H1 (cell line): ENCODE measurements around the gene CTDNEP1. TPM values are rescaled to one million over a fixed set of nuclear protein-coding genes. Genes with fewer than 3 reads are reported as not detected.

ENCODE experiments used
- CTCF ChIA-PET: fragments of 300-600 bp; sonication (Branson Sonifier 250); formaldehyde crosslinking; loops from one replicate; lab custom pipeline; 2021; ENCODE audit not compliant: partially characterized antibody; lab: Charles Lee
- POLR2A ChIA-PET: fragments of 300-600 bp; sonication (Branson Sonifier 250); formaldehyde crosslinking; loops from one replicate; lab custom pipeline; 2021; ENCODE audit warnings: inconsistent platforms; ENCODE audit not compliant: partially characterized antibody; lab: Charles Lee
- DNase-seq, 2 experiments: peaks; one replicate each; pipeline versions ENCODE4 v3.0.0 to v3.0.0-alpha.2; 2010 to 2022; ENCODE audit warnings: low spot score in 2 of 2, low read depth in 1 of 2, mixed read lengths in 1 of 2
- FAIRE-seq: peaks from 2 replicates; lab custom pipeline; 2011; peaks lifted over from hg19 to GRCh38; lab: Jason Lieb, UNC
- H2AFZ ChIP-seq: 2 replicates; pipeline ENCODE4 v1.8.1; 2012; ENCODE audit warnings: low read length, inconsistent platforms
- H2AK5ac ChIP-seq: 2 replicates; pipeline ENCODE4 v1.6.1; 2013; ENCODE audit warnings: low read depth, low read length
- H2BK120ac ChIP-seq: replicated peaks from 2 replicates; pipeline ENCODE3; 2013; ENCODE audit warnings: low read depth, low read length, inconsistent platforms
- H2BK12ac ChIP-seq: 2 replicates; pipeline ENCODE4 v1.6.1; 2013; ENCODE audit warnings: low read depth, low read length
- H2BK15ac ChIP-seq: 2 replicates; pipeline ENCODE4 v1.6.1; 2013; ENCODE audit warnings: low read length
- H2BK20ac ChIP-seq: 2 replicates; pipeline ENCODE4 v1.6.1; 2013; ENCODE audit warnings: low read length
- H2BK5ac ChIP-seq: 2 replicates; pipeline ENCODE4 v1.6.1; 2013; ENCODE audit warnings: low read depth, low read length
- H3K14ac ChIP-seq: 2 replicates; pipeline ENCODE4 v1.6.1; 2013; ENCODE audit warnings: inconsistent platforms; ENCODE audit not compliant: insufficient read length
- H3K18ac ChIP-seq: 2 replicates; pipeline ENCODE4 v1.6.1; 2013; ENCODE audit warnings: low read length; ENCODE audit errors: extremely low read depth
- H3K23ac ChIP-seq: 2 replicates; pipeline ENCODE4 v1.6.1; 2013; ENCODE audit warnings: inconsistent platforms; ENCODE audit not compliant: insufficient read length
- H3K23me2 ChIP-seq: 2 replicates; pipeline ENCODE4 v1.6.1; 2013; ENCODE audit warnings: low read depth, low read length
- H3K27ac ChIP-seq: 2 replicates; pipeline ENCODE4 v1.6.1; 2011; ENCODE audit warnings: low read depth, low read length, inconsistent platforms
- H3K27me3 ChIP-seq, 4 experiments: replicated peaks in 1 of 4; 1 replicate in 1 of 4; 2 replicates in 3 of 4; pipeline versions ENCODE4 v1.6.1 to v1.8.1; 2011 to 2013; ENCODE audit warnings: low read length in 3 of 4, mild to moderate bottlenecking in 3 of 4, inconsistent platforms in 2 of 4, mixed read lengths in 2 of 4, moderate library complexity in 1 of 4; ENCODE audit not compliant: control insufficient read depth in 3 of 4, insufficient read depth in 3 of 4; ENCODE audit errors: extremely low read depth in 1 of 4
- H3K36me3 ChIP-seq, 4 experiments: 2 replicates each; pipeline versions ENCODE4 v1.6.1 to v1.8.1; 2011 to 2013; ENCODE audit warnings: mild to moderate bottlenecking in 4 of 4, low read length in 3 of 4, moderate library complexity in 2 of 4, control low read depth in 1 of 4, inconsistent platforms in 1 of 4; ENCODE audit not compliant: insufficient read depth in 4 of 4, control insufficient read depth in 2 of 4
- H3K4ac ChIP-seq: replicated peaks from 2 replicates; pipeline ENCODE3; 2013; ENCODE audit warnings: low read length, low read depth, mixed read lengths, inconsistent platforms; ENCODE audit not compliant: insufficient read length
- H3K4me1 ChIP-seq, 4 experiments: replicated peaks in 1 of 4; 1 replicate in 1 of 4; 2 replicates in 3 of 4; pipeline versions ENCODE4 v1.6.1 to v1.8.1; 2011 to 2013; ENCODE audit warnings: low read length in 3 of 4, inconsistent platforms in 2 of 4, mixed read lengths in 1 of 4; ENCODE audit not compliant: insufficient read depth in 4 of 4, control insufficient read depth in 3 of 4
- H3K4me2 ChIP-seq, 2 experiments: 2 replicates each; pipeline versions ENCODE4 v1.6.1 to v1.8.1; 2011 to 2013; ENCODE audit warnings: low read depth in 2 of 2, low read length in 2 of 2, control low read depth in 1 of 2, inconsistent platforms in 1 of 2, mild to moderate bottlenecking in 1 of 2; ENCODE audit not compliant: insufficient read depth in 1 of 2
- H3K4me3 ChIP-seq, 4 experiments: fragments of 200-600, 300-600 bp in 1 of 4; sonication (generic), shearing (Covaris generic), sonication (Bioruptor Twin) in 1 of 4; 2 replicates each; pipeline versions ENCODE4 v1.5.1 to v1.8.1; 2011 to 2016; ENCODE audit warnings: low read length in 4 of 4, low read depth in 3 of 4, control low read depth in 2 of 4, inconsistent platforms in 2 of 4, mild to moderate bottlenecking in 2 of 4, mixed read lengths in 1 of 4, moderate library complexity in 1 of 4; ENCODE audit not compliant: insufficient read depth in 2 of 4; ENCODE audit errors: extremely low read depth in 1 of 4
- H3K56ac ChIP-seq: replicated peaks from 2 replicates; pipeline ENCODE3; 2013; ENCODE audit warnings: low read depth, mild to moderate bottlenecking, mixed read lengths, low read length, inconsistent platforms; ENCODE audit not compliant: insufficient read length
- H3K79me1 ChIP-seq: 2 replicates; pipeline ENCODE4 v1.6.1; 2013; ENCODE audit warnings: low read depth, low read length, control low read depth
- H3K79me2 ChIP-seq, 2 experiments: 2 replicates each; pipeline versions ENCODE4 v1.6.1 to v1.8.1; 2012 to 2013; ENCODE audit warnings: low read length in 2 of 2, mild to moderate bottlenecking in 2 of 2, inconsistent platforms in 1 of 2; ENCODE audit not compliant: insufficient read depth in 2 of 2, control insufficient read depth in 1 of 2
- H3K9ac ChIP-seq, 4 experiments: replicated peaks in 1 of 4; 1 replicate in 1 of 4; 2 replicates in 3 of 4; pipeline versions ENCODE4 v1.6.1 to v1.8.1; 2011 to 2013; ENCODE audit warnings: low read depth in 3 of 4, low read length in 3 of 4, control low read depth in 2 of 4, mild to moderate bottlenecking in 2 of 4, moderate library complexity in 2 of 4, inconsistent platforms in 1 of 4; ENCODE audit errors: extremely low read depth in 1 of 4
- H3K9me3 ChIP-seq, 2 experiments: 2 replicates each; pipeline versions ENCODE4 v1.6.1 to v1.8.1; 2012 to 2013; ENCODE audit warnings: mild to moderate bottlenecking in 2 of 2, moderate library complexity in 2 of 2, control low read depth in 1 of 2, inconsistent platforms in 1 of 2, low read depth in 1 of 2, low read length in 1 of 2, mixed read lengths in 1 of 2; ENCODE audit not compliant: insufficient read depth in 2 of 2
- H4K20me1 ChIP-seq, 2 experiments: replicated peaks in 1 of 2; 2 replicates each; pipeline versions ENCODE3 to v1.8.1; 2011 to 2013; ENCODE audit warnings: inconsistent platforms in 2 of 2, low read length in 2 of 2, mild to moderate bottlenecking in 1 of 2; ENCODE audit not compliant: insufficient read depth in 2 of 2, control insufficient read depth in 1 of 2
- H4K5ac ChIP-seq: 2 replicates; pipeline ENCODE4 v1.6.1; 2013; ENCODE audit warnings: low read length, low read depth, mixed read lengths, inconsistent platforms; ENCODE audit not compliant: insufficient read length
- H4K8ac ChIP-seq: 2 replicates; pipeline ENCODE4 v1.8.0; 2013; ENCODE audit warnings: mild to moderate bottlenecking, moderate library complexity, low read length, inconsistent platforms; ENCODE audit not compliant: insufficient read depth; ENCODE audit errors: extremely low read depth
- H4K91ac ChIP-seq: replicated peaks from 2 replicates; pipeline ENCODE3; 2013; ENCODE audit warnings: low read length, mixed read lengths, inconsistent platforms; ENCODE audit not compliant: insufficient read length
- BACH1 ChIP-seq: IDR thresholded peaks from 2 replicates; pipeline ENCODE4 v1.6.1; 2012; ENCODE audit warnings: low read length, improper control_type of control experiment
- SIRT6 ChIP-seq: IDR thresholded peaks from one replicate; pipeline ENCODE4 v1.7.1; 2012; ENCODE audit warnings: low read length, inconsistent platforms
- SUZ12 ChIP-seq: fragments of 200-600 bp; sonication (generic); IDR thresholded peaks from 2 replicates; pipeline ENCODE4 v1.6.1; 2012; ENCODE audit warnings: mild to moderate bottlenecking, inconsistent platforms, low read length, moderate library complexity, mixed read lengths
- TEAD4 ChIP-seq: IDR thresholded peaks from 2 replicates; pipeline ENCODE4 v1.6.1; 2012; ENCODE audit warnings: low read depth, low read length, inconsistent platforms, mixed read lengths
- WGBS, 2 experiments: shearing (Covaris generic) in 1 of 2; methylation state at CpG; one replicate each; pipeline versions ENCODE4 v1.1.6 to v1.1.7; 2013 to 2015; ENCODE audit warnings: low lambda C conversion rate in 2 of 2, mixed read lengths in 2 of 2, inconsistent platforms in 1 of 2, low coverage in 1 of 2, missing lambda C conversion rate in 1 of 2; ENCODE audit not compliant: insufficient replicate concordance in 2 of 2, insufficient coverage in 1 of 2, insufficient read length in 1 of 2; ENCODE audit errors: extremely low coverage in 1 of 2, missing lambda C conversion rate in 1 of 2; 5-methylcytosine and 5-hydroxymethylcytosine counted together
- polyA plus RNA-seq, 7 experiments: library from polyadenylated mRNA; depleted of rRNA in 3 of 7; stranded (reverse) in 5 of 7; unstranded in 2 of 7; fragments of >200 nt in 5 of 7; fragments of 200-250 nt in 2 of 7; gene quantifications; 1 replicate in 5 of 7; 2 replicates in 1 of 7; 4 replicates in 1 of 7; pipeline versions ENCODE4 v1.2.1 to v1.2.3, GENCODE V29; 2011 to 2013; ENCODE audit warnings: missing spikeins in 2 of 7, mixed read lengths in 2 of 7
- total RNA-seq: library from RNA; stranded (reverse); fragmentation: NEBNext Ultra II Directional; extraction: Animal tissue kit (Norgen Biotek cat#: 25700); gene quantifications from 2 replicates; pipeline ENCODE4 v1.2.1, GENCODE V29; 2021

Gene CTDNEP1
- total and polyA plus RNA-seq, 2 of the 8 experiments (the other 6 are each of a cell fraction or from before 2014, with no cell fraction given) = 114 to 123 TPM

GRCh38 chr17:7203391-7203790 is 48.1 kb downstream of the CTDNEP1 start:
- Histone ChIP-seq H3K4me3 (no peak overlapping the region), H2BK5ac (no peak overlapping the region), H3K9ac (no peak overlapping the region), H3K27ac (no peak overlapping the region), H3K79me2 (peaks cover 0 to 24% of the 10 kb centered on the region in 2 experiments; a peak in 1 of 4 replicates), H2BK120ac (no peak overlapping the region), H2AFZ (no peak overlapping the region), H4K8ac (no peak overlapping the region), H2BK20ac (no peak overlapping the region), H3K23me2 (peaks cover 17% of the 10 kb centered on the region; the same call in 1 of the 2 replicates), H4K91ac (no peak overlapping the region), H4K5ac (no peak overlapping the region), H3K9me3 (no peaks in the 10 kb centered on the region), H2BK15ac (no peak overlapping the region), H3K79me1 (peaks cover 17% of the 10 kb centered on the region; the same call in 1 of the 2 replicates), H3K4ac (no peak overlapping the region), H3K18ac (no peak overlapping the region), H3K56ac (no peak overlapping the region), H3K23ac (no peak overlapping the region), H2BK12ac (no peak overlapping the region), H3K14ac (no peak overlapping the region), H3K4me1 (peaks cover 5 to 18% (median 15%) of the 10 kb centered on the region in 4 experiments), H4K20me1 (peaks cover 3 to 20% of the 10 kb centered on the region in 2 experiments), H3K27me3 (no peaks in the 10 kb centered on the region; a peak in 1 of 7 replicates), H3K4me2 (no peak overlapping the region; a peak in 1 of 4 replicates), H2AK5ac (no peak overlapping the region), H3K36me3 (peaks cover 19 to 30% (median 26%) of the 10 kb centered on the region in 4 experiments)
- no peak for DNase-seq
- CTCF ChIA-PET = no interaction called here
- FAIRE-seq = no peak
- 87% methylated on average over 15 of the region's 16 CpGs; no CpG with 5 or more reads in 1 of the 2 experiments for WGBS, 2 experiments
- TF ChIP-seq BACH1 = no peak
- no peak for TF ChIP-seq SUZ12
- TF ChIP-seq SIRT6 = no peak
- TF ChIP-seq TEAD4 = no peak
- POLR2A ChIA-PET = interaction anchor here (1.0 to 2.0 kb wide), 2 partner anchors 9 to 15 kb away, joined by 3 to 8 read pairs; partner anchors contain the start of gene DLG4
